H1 (cell line): ENCODE measurements around the gene C2orf92.

ENCODE experiments used
- ATF3 ChIP-seq: IDR thresholded peaks from 2 replicates; pipeline ENCODE4 v1.6.1; 2011; ENCODE audit warnings: low read depth, mild to moderate bottlenecking, low read length; ENCODE audit not compliant: insufficient read depth
- CTCF ChIP-seq, 3 experiments: IDR thresholded peaks; 1 replicate in 2 of 3; 2 replicates in 1 of 3; pipeline versions ENCODE4 v1.5.1 to v1.6.1; 2011; ENCODE audit warnings: low read length in 3 of 3, mild to moderate bottlenecking in 3 of 3, inconsistent platforms in 2 of 3, low read depth in 1 of 3, moderate library complexity in 1 of 3; ENCODE audit not compliant: insufficient read depth in 1 of 3; ENCODE audit errors: control extremely low read depth in 1 of 3
- NRF1 ChIP-seq: IDR thresholded peaks from 2 replicates; pipeline ENCODE4 v1.6.1; 2011; ENCODE audit warnings: mild to moderate bottlenecking, low read depth, low read length, improper control_type of control experiment
- RFX5 ChIP-seq: IDR thresholded peaks from 2 replicates; pipeline ENCODE4 v1.6.1; 2011; ENCODE audit warnings: low read depth, low read length, improper control_type of control experiment, borderline replicate concordance
- SIX5 ChIP-seq: IDR thresholded peaks from 2 replicates; pipeline ENCODE4 v1.6.1; 2011; ENCODE audit warnings: mild to moderate bottlenecking, low read depth, low read length
- ZNF274 ChIP-seq: IDR thresholded peaks from 2 replicates; pipeline ENCODE4 v1.7.0; 2012; ENCODE audit warnings: low read length, borderline replicate concordance; ENCODE audit errors: extremely low read depth

GRCh38 chr2:97735161-97735561 is 65.6 kb downstream of the C2orf92 start:
- no peak for TF ChIP-seq CTCF (IDR thresholded peaks at IDR 0.05; ENCODE audit: control extremely low read depth in 1 of 3, insufficient read depth in 1 of 3, low read depth in 1 of 3, low read length in 3 of 3)
- no peak for TF ChIP-seq ATF3
- TF ChIP-seq ZNF274 = no peak
- no peak for TF ChIP-seq SIX5
- no peak for TF ChIP-seq NRF1
- no peak for TF ChIP-seq RFX5
